Lower leg skin (tissue), 4 donors: ENCODE measurements around the gene TOMT. TPM values are rescaled to one million over a fixed set of nuclear protein-coding genes. Genes with fewer than 3 reads are reported as not detected.

ENCODE experiments used
- DNase-seq, 2 donors: peaks; one replicate each; pipeline ENCODE4 v3.0.0-alpha.2; 2019; ENCODE audit warnings: low spot score in 2 of 2
- H3K4me3 ChIP-seq: fragments of 200-600 bp; sonication (generic); 2 replicates; pipeline ENCODE4 v1.5.1; 2017; ENCODE audit warnings: mild to moderate bottlenecking, low read depth; ENCODE audit not compliant: poor library complexity, severe bottlenecking
- POLR2A ChIP-seq, 2 donors: fragments of 450-650 bp; IDR thresholded peaks; one replicate each; pipeline ENCODE4 v1.6.1; 2016 to 2017; ENCODE audit warnings: antibody characterized with exemption in 2 of 2, mild to moderate bottlenecking in 1 of 2, moderate library complexity in 1 of 2
- WGBS, 2 donors: methylation state at CpG; one replicate each; pipeline ENCODE4 v1.1.5; 2018; 5-methylcytosine and 5-hydroxymethylcytosine counted together
- intact Hi-C: fragments of 100-400 bp; cut with DNase I; formaldehyde crosslinking; loops from one replicate; pipeline ENCODE4 v1.15.0; 2023; ENCODE audit warnings: low total_unique reads
- microRNA-seq, 2 donors: library from miRNA; unstranded; fragments of <30 nt; microRNA quantifications; one replicate each; pipeline ENCODE4, GENCODE V29; 2016; ENCODE audit warnings: borderline replicate concordance in 2 of 2, borderline number of aligned reads in 1 of 2
- total RNA-seq, 4 donors: library from RNA; depleted of rRNA; stranded (reverse); fragments of >200 nt; gene quantifications; one replicate each; pipeline ENCODE4 v1.1.0, GENCODE V29; 2016
- TF ChIP-seq, protein P1 (sequence below), 3 donors: fragments of 450-650 bp; IDR thresholded peaks; one replicate each; pipeline ENCODE4 v1.5.1; 2016; ENCODE audit warnings: antibody characterized with exemption in 3 of 3, mild to moderate bottlenecking in 3 of 3, moderate library complexity in 2 of 3

Gene TOMT
- total RNA-seq, 4 donors from 2014 or later: not detected

DNA sequence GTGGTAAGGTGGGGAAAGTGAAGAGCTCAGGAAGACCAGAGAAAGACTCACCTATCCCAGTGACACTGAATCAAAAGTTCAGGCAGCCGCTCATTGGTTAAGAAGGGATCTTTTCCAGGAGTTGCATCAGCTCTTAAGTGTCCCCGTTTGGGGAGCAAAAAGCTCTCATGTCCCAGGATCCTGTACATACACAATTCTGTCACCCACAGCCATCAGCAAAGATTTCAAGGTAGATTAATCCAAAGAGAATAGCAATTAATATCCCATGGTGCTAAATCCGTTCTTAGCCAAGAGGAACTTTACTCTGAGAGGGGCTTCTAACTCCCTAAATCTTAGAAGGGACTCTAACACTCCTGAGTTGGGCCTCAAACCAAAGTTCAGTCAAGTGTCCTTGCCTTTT, 49.1 kb downstream of the TOMT start:
- WGBS, 2 donors: 85 to 91% methylated on average over 3 of the region's 3 CpGs
- intact Hi-C loops: no loop called here
- TF ChIP-seq, protein P1, sequence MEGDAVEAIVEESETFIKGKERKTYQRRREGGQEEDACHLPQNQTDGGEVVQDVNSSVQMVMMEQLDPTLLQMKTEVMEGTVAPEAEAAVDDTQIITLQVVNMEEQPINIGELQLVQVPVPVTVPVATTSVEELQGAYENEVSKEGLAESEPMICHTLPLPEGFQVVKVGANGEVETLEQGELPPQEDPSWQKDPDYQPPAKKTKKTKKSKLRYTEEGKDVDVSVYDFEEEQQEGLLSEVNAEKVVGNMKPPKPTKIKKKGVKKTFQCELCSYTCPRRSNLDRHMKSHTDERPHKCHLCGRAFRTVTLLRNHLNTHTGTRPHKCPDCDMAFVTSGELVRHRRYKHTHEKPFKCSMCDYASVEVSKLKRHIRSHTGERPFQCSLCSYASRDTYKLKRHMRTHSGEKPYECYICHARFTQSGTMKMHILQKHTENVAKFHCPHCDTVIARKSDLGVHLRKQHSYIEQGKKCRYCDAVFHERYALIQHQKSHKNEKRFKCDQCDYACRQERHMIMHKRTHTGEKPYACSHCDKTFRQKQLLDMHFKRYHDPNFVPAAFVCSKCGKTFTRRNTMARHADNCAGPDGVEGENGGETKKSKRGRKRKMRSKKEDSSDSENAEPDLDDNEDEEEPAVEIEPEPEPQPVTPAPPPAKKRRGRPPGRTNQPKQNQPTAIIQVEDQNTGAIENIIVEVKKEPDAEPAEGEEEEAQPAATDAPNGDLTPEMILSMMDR (IDR thresholded peaks at IDR 0.05): no peak
- TF ChIP-seq POLR2A (IDR thresholded peaks at IDR 0.05): no peak
- H3K4me3 ChIP-seq: no peak overlapping the region
- no peak for DNase-seq

DNA sequence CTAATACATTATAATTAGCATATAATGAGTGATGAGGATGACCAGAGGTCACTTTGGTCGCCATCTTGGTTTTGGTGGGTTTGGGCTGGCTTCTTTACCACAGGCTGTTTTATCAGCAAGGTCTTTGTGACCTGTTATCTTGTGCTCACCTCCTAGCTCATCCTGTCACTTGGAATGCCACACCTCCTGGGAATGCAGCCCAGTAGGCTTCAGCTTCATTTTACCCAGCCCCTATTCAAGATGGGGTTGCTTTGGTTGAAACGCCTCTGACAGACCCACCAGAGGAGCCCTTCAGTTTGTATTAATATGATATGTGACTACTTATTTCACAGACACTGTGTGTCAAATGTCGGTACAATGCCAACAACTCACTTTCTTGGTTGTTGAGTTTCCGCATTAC, 50.0 kb downstream of the TOMT start:
- DNase-seq: no peak
- WGBS, 2 donors: 85 to 90% methylated on average over 4 of the region's 4 CpGs

DNA sequence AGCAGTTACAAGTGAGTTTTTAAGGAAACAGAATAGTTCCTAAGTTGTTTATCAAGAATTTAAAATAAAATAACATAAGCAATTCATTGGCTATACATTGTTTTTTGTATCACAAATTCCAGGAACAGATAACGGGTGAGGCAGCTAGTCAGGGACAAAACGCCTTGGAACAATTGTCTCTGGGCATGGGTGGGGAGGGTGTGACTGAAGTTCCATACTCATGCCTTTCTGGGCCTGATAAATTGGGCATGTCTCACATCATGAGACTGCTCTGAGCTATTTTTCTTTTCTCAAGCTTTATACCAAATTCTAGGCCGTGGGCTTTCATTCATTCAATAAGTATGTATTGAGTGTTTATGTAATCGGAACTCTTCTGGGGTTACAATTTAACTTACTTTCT, 51.4 kb downstream of the TOMT start:
- intact Hi-C loops: no loop called here
- no peak for TF ChIP-seq POLR2A (IDR thresholded peaks at IDR 0.05)
- TF ChIP-seq, protein P1 (IDR thresholded peaks at IDR 0.05): no peak
- 44 to 47% methylated on average over 4 of the region's 4 CpGs for WGBS, 2 donors
- DNase-seq: no peak
- no peak overlapping the region for H3K4me3 ChIP-seq

More for the DNA sequence above, 50.0 kb downstream of the TOMT start:
- H3K4me3 ChIP-seq: no peak overlapping the region
- intact Hi-C loops: no loop called here
- no peak for TF ChIP-seq POLR2A (IDR thresholded peaks at IDR 0.05)
- TF ChIP-seq, protein P1 (IDR thresholded peaks at IDR 0.05): no peak

Small RNA genes lying within 50 kb of the gene (microRNA-seq; reads per million reads assigned to microRNA genes)
- 0 reads per million in 2 donors for gene MIR3165

Other genes starting within 250 kb of the TOMT start
- gene DEFB131B, start 227.5 kb upstream of the TOMT start, total RNA-seq: not detected
- gene XNDC1N, start 177.3 kb upstream of the TOMT start, total RNA-seq: 1 to 10 TPM; 1.6 to 8.6 (median 6.5) TPM
- gene RNF121, start 176.9 kb upstream of the TOMT start, total RNA-seq: 10 to 100 TPM; 13.2 to 27.6 (median 18.6) TPM
- 1 to 10 TPM; 3.0 to 9.1 (median 5.6) TPM for gene IL18BP, start 107.0 kb upstream of the TOMT start, total RNA-seq
- 100 to 1,000 TPM; 356 to 592 (median 409) TPM for gene NUMA1, start 25.4 kb upstream of the TOMT start, total RNA-seq
- 10 to 100 TPM in 1 of 4 donors, 1 to 10 TPM in 3; 1.9 to 16.9 (median 4.9) TPM for gene LRRC51, start 25.1 kb upstream of the TOMT start, total RNA-seq
- gene LAMTOR1, start 2.6 kb upstream of the TOMT start, total RNA-seq: 100 to 1,000 TPM in 2 of 4 donors, 10 to 100 TPM in 2; 83.6 to 112 (median 99.9) TPM
- 10 to 100 TPM in 3 of 4 donors, 1 to 10 TPM in 1; 5.0 to 27.8 (median 24.9) TPM for gene ANAPC15, start 6.8 kb downstream of the TOMT start, total RNA-seq
- gene FOLR3, start 29.8 kb downstream of the TOMT start, total RNA-seq: under 1 TPM in 2 of 4 donors, not detected in 2; 0.49 to 0.52 TPM
- gene FOLR1, start 86.2 kb downstream of the TOMT start, total RNA-seq: 1 to 10 TPM in 3 of 4 donors, under 1 TPM in 1; 0.46 to 7.0 (median 4.0) TPM
- gene FOLR2, start 110.9 kb downstream of the TOMT start, total RNA-seq: 10 to 100 TPM in 1 of 4 donors, 1 to 10 TPM in 3; 6.6 to 12.5 (median 7.7) TPM
- 10 to 100 TPM; 25.0 to 68.8 (median 41.2) TPM for gene INPPL1, start 118.8 kb downstream of the TOMT start, total RNA-seq
- not detected for gene PHOX2A, start 138.3 kb downstream of the TOMT start, total RNA-seq